GM21515 (cell line): ENCODE measurements around the gene EPOP.

Source experiments
- ATAC-seq: cut with Tn5 transposase; IDR thresholded peaks from one replicate; pipeline ENCODE4 v1.9.1; 2021; ENCODE audit not compliant: unreplicated experiment

EPOP gene

DNA sequence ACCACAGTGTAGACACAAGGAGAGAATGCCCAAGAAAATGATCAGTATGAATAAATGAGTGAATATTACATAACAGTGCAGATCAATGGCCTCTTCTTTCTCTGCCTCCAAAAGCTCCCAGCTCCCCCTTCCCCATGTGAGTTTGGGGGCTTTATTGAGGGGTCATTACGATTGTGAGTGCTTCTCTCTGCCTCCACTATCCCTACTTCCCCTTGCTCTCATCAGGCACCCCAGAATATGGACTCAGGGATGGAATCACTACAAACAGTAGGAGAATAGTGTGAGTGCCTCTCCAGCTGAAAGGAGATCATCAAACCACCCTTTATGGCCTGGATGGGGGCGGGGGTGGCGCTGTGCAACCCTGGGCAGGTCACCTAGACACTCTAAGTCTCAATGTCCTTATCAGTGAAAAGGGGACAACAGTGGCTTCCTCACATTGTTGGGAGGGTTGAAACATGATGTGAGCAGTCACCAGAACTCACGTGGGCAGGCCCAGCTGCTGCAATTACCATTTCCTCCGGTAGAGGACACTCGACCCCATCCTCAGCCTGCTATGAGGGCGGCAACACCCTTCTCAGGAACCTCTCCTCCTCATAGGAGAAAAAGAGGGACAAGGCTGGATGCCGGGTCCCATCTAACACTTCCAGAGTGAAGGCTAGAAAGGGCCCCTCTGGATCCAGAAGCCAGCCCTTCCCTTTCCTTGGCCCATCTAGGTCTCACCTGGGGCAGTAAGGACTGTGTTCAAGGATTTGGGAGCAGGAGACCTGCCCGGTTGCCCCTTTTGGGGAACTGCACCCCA lies 2.1 kb upstream of the EPOP start:
- no peak for ATAC-seq

DNA sequence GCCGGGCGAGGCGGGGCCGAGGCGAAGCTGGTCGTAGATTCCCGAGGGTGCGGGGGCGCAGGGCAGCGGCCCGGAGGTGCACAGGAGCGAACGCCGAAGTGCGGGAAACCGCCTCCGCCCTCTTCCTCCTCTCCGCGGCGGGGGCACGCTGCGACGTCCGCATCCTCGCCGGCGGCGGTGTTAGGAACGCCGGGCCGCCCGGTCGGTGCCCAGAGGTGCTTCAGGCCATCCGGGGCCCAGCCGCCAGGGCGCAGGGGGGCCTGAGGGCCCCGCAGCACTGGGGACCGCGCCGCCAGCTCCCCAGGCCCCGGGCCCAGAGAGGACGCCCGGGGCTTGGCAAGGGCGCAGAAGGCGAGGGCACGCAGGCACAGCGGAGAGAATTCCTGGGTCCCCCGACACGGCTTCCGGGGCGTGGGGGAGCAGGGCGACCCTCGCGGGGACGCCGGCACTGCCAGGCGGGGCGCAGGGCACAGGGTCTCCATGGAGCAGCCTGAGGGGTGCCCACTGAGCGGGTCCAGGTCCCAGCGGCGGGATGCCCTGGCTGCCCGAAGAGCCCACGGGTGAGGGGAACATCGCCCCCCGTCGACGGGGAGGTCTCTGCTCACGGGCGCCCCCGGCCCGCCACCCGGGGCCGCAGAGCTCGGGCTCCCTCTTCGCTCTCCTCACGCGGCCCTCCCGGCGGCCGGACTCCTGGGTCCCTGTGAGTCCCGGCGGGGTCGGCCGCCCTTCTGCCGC lies 576 bp downstream of the EPOP start:
- no peak for ATAC-seq

DNA sequence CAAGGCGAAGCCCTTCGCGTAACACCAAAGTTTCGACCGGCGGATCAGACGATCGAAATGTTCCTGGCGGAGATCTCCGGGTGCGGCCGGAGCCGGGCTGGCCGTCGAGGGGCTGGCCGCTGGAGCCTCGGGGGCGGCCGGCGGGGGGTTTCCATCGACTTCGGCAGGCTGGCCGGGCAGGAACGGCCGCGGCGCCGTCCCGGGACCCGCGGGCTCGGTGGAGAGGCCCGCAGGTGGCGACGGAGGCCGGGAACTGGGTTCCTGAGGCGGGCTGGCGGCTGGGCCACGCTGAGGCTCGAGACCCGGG lies 1.1 kb downstream of the EPOP start:
- no peak for ATAC-seq

DNA sequence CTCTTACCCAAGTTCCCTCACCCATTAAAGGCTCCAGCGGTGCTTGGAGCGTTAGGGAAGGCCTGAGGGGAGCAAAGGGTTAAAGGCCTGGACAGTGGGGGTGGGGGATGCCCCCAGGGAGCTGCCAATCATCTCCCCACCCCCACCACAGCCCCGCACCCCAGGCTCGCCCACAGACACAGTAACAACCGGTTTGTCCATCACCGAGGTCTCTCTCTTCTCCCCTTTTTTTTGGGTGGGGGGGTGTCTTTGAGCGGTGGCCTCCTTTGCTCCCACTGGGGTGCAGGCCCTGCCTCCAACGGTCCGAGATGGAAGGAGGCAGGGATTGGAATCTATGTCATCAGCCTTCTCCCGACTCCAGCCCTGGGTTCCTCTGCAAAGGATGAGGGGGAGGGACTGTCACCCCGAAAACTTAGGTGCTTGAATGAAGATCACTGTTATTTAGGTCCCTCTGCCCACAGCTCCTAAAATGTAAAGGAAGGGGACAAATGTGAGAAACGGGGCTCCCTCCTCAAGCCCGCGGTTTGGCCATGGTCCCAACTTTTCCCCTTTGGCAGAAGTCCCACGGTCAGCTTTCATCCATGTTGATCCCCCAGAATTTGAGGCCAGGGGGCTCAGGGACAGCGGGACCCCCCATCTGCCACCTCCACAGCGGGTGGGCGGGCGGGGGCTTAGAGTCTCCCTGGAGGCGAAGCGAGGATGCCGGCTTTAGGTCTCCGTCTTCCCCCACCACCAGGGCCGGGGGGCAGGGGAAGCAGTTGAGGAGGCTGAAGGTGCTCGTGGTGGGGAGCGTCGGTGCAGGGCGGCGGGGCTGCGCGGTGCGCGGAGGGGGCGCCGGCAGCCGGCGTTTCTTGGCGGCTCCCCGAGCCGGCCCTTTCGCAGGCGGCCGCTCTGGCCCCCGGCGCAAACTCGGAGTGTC lies 1.7 kb downstream of the EPOP start:
- no peak for ATAC-seq

DNA sequence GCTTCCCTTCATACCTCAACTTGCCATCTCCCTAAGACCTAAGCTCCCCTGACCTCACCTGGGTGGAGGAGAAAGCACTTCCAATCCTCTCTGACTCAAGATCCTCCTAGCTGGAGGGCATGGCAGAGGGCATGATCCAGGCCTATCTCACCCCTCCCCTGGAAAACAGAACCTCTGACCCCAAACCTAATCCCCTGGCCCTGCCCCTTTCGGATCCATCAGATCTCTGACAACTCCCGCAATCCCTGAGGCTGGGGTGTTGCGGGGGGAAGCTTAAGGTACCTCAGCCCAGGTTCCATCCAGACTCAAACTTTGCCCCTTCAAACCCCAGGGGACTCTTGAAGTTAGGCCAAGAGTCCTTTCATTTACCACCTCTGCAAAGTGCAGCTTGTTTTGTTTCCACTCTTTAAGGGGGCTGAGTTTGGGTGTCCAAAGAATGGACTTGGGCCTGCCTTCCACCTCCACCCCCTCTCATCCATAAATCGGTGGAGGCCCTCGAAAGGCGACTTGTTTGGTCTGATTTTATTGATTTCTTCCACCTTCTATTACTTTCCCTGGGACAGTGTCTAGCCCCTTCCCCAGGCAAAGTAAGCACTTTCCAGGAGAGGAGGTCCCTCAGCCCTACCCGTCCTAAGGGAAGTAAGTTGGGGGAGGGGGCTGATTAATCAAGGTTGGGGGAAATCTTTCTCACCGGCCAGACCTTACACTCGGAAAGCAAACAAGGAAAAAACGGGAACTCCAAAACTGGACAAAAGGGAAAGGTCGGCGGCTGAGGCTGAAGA lies 2.6 kb downstream of the EPOP start:
- no peak for ATAC-seq

DNA sequence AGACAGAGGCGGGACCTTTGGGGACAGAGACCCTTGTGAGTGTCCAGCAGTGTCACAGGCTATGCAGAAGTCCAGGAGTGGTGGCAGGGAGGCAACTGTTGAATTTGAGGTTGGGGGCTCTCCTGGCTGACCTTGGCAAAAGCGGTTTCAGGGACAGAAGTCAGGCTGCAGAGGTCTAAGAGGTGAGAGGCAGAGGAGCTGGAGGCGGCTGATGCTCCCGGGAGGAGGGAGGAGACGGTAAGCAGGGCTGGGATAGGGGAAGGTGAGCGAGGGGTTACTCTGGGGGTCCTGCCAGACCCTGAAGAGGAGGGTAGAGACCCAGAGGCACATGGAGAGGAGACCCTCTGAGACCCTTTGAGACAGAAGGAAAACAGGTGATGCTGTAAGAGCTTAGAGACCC lies 5.2 kb downstream of the EPOP start:
- ATAC-seq: no peak

DNA sequence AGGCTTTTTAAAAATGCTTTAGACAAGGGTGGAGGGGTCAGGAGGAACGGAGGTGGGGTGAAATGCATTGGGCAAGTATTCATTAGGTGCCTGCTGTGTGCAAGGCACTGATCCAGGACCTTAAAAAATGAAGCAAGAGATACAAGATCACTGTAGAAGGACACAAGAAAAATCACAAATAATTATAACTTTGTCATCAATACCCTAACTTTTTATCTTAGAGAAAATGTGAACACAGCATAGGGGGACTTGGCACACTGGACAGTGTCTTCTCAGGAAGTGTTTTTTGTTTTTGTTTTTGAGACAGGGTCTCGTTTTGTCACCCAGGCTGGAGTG lies 7.0 kb downstream of the EPOP start:
- ATAC-seq: no peak

DNA sequence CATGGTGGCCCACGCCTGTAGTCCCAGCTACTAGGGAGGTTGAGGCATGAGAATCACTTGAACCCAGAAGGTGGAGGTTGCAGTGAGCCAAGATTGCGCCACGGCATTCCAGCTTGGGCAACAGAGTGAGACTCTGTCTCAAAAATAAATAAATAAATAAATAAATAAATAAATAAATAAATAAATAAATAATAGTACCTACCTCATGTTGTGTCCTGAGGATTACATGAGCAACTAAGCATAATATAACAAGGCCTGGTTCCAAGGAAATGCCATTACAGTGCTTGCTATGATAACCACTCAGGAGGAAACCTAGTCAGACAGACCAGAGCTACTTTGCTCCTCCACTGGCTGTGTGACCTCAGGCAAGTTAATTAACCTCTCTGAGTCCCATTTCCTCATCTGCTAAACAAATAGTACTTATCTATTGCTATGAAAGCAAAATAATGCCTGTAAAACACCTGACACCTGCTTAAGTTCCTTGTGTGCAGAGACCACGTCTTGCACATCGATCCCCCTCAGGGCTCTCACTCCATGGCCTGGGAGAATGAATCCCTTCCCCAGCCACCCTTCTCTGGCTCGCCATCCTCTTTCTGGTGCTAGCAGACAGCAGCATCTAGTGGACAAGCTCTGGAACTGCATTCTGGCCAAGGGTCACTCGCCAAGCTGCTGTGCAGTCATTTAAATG lies 7.5 kb downstream of the EPOP start:
- ATAC-seq: no peak

DNA sequence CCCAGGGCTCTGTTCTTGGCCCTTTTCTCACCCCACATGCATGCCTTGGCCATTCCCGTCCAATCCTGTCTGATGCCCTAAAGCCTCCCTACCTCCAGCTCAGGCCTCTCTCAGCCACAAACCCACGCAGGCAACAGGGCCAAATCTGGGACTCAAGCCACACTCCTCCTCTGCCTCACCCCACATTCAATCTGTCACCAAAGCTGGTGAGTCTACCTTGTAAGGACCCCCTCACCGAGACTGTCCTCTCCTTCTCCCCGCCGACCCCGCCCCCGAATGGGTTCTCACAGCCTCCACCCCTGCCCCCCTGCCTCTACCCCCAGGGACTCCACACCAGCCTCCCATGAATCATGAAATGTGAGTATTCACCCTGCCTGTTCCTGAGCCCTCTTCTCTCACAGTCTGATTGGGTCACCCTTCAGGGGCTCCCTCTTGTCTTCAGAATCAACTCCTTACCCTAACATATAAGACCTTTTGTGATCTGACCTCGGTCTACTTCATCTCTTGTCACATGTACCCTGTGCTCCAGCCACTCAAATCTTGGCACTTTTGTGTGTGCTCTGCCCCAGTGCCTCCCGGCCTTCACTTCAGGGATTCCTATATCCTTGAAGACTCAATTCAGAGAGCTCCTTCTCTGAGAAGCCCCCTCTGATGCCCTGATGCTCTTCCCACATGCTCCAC lies 10.7 kb downstream of the EPOP start:
- no peak for ATAC-seq

DNA sequence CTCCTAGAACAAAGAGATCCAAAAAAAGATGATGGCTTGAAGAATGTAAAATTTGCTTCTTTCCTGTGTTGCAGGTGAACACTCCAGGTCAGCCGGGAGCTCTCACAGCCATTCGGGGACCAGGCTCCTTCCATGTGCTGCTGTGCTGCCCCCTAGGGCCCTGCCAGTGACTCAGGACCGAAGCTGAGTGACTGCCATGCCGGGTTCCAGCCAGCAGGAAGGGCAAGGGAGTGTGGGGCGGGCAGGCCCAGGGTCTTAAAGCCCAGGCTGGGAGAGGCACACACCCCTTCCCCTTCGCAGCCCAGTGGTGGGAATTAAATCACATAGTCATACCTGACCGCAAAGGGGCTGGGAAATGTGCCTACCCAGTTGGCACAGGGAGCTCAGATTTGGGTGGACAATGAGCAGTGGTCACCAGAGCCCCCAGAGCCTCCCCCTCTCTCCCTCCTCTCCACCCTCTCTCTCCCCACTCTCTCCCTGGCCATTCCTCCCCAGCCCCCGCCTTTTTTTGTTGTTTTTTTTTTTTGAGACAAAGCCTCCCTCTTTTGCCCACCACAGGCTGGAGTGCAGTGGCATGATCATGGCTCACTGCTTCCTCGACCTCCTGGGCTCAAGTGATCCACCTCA lies 11.5 kb downstream of the EPOP start:
- ATAC-seq: no peak

DNA sequence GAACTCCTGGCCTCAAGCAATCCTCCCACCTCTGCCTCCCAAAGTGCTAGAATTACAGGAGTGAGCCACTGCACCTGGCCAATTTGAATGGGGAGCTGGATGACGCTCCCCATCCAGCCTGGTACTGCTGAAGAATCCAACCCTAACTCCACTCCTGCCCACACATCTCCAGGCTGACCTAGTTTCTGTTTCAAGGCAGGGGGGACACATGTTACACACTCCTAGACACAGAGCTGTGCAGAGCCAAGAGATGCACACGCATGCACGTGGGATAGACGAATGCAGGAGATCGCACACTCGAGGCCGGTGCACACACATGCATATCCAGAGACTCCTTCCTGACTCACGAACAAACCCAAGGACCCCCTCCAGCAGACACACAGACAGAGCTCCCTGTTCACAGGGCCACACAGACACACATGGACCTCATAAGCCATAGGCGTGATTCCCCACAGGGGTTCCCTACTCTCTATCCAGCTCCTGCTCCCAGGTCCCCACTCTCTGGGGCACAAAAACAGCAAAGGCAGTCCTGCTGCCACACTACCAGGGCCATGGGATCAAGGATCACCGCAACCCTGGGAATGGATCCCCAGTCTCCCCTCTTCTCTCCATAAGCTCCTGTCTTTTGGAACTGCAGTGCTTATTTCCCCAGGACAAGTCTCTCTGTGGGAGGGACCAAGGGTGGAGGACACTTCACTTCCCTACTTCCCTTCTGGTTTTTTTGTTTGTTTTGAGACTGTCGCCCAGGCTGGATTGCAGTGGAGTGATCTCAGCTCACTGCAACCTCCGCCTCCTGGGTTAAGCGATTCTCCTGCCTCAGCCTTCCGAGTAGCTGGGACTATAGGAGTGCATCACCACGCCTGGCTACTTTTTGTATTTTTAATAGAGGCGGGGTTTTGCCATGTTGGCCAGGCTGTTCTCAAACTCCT lies 14.4 kb downstream of the EPOP start:
- ATAC-seq: no peak

DNA sequence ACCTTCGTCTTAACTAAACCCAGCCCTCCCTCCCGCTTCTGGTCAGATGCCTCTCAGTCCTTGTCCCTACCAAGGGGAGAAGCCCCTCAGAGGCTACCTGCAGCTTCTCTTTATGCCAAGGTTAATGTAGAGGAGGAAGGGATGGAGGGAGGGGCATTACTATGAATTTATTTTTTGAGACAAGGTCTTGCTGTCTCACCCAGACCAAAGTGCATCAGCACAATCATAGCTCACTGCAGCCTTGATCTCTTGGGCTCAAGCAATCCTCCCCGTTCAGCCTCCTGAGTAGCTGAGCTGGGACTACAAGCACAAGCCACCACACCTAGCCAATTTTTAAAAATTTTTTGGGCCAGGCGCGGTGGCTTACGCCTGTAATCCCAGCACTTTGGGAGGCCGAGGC lies 15.3 kb downstream of the EPOP start:
- ATAC-seq: no peak

DNA sequence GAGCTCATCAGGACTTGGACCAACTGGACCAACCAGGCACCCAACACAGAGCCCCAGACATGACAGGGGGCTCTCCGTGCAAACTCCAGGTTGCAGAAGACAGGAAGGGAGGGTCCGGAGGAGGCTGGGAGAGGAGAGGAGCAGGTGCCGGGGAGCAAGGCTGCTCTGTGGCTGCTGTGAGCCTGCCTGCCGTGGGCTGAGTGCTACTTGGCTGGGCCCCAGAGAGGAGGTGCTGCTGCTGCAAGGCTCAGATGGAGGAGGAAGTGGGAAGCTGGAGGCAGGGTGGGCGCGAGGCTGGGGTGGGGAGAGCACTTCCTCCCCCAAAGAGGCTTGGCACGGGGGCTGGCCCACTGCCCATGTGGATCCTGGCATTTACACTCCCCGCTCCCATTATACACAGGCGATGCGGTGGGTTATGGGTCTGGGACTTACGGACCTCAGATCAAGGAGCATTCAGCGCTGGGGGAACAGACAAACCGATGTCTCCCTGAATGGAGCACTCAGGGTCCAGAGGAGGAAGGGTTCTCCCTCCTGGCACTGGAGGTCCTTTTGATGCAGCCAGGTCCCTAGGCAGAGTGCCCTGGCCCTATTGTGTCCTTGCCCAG lies 15.9 kb downstream of the EPOP start:
- ATAC-seq: no peak

DNA sequence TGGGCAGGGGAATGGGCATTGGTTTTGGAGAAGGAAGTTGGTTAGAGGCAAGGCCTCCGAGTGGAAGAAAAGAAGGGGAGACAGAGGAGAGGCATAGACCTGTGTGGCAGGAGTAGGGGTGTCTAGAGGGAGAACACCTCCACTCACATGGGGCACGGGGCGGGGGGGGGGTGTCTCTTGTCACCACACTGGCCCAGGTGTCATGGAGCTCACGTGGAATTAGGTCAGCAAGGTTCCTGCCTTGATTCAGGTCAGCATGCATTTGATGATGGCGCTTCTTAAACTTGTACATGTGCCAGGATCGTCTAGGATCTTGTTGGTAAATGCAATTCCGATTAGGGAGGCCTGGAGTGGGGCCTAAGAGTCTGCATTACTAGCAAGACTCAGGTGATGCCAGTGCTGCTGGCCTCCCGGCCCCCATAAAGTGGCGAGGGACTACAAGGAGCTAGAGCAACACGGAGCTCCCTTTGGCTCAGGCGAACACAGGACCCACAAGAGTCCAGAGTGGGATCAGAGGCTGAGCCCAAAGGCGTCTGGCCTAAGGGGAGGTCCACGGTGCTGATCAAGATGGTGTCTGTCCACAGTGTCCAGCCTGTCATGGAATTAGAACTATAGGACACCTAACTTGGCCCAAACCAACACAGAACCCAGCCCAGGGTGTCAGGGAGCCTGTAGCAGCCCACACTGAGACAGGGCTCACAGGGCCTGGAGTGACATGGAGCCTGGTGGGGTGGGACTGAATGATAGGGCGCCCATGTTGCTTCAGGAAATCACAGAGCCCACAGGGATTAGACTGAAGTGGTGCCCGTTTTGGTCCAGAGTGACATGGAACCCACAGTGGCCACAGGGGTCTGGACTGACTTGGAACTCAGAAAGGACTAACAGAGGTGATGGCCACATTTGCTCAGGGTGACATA lies 16.7 kb downstream of the EPOP start:
- ATAC-seq: no peak

DNA sequence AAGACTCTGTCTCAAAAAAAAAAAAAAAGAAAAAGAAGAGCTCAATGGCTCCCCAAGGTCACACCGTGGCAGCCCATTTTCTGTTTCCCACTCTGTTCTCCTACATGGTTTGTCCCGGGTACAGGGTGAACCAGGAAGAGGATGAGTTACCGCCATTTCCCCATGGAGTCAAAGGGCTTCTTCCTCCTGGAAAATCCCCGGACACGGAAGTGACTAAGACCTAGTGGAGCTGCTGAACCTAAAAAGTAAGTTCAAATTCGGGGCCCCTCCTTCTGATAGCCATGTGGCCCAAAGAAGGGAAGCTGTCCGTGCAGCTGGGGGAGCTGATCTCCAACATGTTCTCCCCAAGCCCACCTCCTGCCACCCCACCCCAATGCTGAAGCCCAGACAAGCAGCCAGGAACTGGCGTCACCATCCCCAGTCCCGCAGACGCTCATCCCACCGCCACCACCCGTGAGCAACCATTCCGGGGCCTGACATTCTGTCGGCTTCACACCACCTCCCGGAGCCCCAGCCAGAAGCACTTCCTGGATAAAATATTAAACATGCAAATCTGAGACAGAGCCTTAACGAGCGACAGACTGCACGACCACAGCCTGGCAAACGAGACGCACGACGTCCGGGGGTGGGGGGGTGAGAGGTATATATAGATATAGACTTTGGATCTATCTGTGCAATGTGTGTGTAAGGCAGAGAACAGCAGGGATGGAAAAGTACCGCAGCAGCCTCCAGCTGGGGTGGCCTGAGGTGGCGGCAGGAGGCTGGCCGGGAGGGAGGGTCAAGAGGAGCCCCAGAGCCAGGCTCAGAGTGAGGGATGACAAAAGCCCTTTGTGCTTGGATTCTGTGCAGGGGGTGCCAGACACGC lies 17.6 kb downstream of the EPOP start:
- no peak for ATAC-seq
